ENCODE measurements around the gene AHNAK2.

The AHNAK2 gene

GRCh38 chr14:104939666-104940410 lies 38.3 kb downstream of the AHNAK2 start:
- DNase-seq (ENCODE audit: low read depth): no peak

DNA sequence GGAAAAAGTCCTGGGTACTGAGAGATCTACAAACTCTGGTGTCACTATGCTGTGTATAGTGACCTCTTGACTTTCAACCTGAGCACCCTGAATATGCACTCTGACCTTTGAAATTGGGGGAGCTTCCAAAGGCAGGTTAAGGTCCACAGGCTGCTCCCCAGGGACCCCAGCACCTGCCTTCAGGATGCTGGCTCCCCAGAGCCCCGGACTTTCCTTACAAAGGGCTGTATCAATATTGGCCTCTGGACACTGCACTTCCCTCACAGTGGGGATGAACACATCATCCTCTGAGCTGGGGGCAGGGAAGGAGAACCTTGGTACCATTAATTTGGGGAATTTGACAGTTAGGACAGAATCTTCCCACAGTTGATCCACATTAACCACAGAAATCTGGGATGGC lies 39.2 kb downstream of the AHNAK2 start:
- no peak for DNase-seq (ENCODE audit: low read depth)

GRCh38 chr14:104938436-104938835 lies 39.7 kb downstream of the AHNAK2 start:
- DNase-seq (ENCODE audit: low read depth): no peak

DNA sequence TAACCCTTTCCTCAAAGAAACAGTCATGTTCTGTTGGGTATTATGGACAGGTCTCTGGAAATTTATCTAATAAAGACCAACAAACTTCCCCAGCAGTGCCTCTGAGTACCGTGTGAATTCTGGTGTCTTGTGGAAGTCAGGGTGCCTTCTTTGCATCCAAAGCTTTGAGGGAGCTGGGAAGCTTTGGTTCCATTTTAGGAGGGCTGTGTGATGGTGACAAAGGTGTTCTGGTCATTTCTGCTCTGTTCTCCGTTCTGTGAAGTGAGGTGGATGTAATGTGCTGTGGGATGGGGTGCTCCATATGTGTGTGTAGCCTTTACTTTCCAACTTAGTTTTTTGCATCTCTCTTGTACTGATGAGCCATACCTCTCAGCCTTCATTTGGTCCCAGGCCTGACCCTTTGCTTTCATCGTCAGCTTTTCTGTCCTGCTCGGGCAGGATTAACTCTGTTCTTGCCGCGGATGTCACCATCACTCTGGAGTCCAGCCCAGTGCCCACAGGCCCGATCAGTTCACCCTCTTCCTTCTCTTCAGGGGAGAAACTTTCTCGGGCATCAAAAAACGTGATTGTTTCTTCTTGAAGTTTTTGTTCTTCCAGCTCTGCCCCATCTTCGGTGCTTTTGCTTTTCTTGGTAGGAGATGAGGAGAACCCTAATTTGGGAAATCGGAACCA lies 40.3 kb downstream of the AHNAK2 start:
- DNase-seq (ENCODE audit: low read depth): no peak

DNA sequence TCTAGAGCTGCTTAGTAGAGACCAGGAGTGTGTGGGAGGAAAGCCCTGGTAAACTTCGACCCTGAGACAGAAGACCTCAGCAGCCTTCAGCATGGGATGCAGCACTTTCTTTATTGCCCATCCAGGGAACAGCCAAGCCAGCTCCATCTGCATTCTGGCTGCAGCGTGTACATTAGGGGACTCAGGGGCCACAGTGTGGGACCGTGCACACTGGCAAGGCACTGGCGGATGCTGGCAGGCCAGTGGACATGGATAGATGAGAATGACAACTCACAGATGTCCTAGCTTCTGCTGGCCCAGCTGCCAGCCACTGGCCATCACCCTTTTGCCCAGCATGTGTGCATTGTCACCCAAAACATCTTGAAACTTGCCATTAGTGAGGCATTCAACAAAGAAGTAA lies 41.0 kb downstream of the AHNAK2 start:
- no peak for DNase-seq (ENCODE audit: low read depth)

- no peak for DNase-seq (ENCODE audit: low read depth)
Measured at GRCh38 chr14:104936361-104937155, 41.6 kb downstream of the AHNAK2 start.

DNA sequence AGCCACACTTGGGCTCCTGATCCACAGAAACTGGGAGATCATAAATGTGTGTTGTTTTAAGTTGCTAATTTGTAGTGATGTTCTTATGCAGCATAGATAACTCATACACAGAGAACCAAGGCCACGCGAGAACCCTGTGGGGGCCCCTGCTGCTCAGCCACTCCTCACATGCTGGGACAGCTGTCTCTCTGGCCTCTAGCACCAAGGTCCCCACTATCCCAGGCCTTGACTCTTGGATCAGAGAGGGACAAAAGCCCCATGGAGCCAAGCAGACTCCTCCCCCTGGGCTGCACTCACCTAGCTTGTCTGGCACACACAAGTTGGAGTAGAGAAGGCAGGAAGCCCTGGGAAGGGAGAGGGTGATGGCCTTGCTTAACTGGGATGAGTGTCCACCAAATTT lies 42.2 kb downstream of the AHNAK2 start:
- no peak for DNase-seq (ENCODE audit: low read depth)

DNA sequence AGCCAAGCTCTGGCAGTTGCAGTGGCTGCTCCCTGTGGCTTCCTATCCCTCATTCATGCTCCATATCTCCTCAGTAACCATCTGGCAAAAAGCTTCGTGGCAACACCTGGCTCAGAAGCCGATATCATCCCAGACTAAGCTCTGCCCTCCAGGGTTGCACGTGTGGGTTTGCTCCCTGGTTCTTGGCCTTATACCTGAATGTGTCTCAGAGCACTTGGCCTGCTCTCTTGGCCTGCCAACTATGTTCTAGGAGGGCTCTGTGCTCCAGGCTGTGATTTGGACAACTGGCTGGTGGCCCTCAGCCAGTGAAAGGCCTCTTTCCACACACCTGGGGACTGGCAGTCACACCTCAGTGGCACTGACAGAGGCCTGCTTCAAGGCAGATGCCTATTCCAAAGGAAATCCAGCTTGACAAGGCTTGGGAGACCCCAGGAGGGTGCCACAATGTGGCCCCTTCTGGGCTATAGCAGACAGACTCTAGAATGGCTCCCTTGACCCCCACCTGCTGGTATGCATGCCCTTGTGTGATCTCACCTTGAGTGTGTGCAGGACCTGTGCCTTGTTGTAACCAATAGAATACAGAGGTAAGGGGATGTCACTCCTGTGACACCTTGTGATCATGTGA lies 43.0 kb downstream of the AHNAK2 start:
- no peak for DNase-seq (ENCODE audit: low read depth)

DNA sequence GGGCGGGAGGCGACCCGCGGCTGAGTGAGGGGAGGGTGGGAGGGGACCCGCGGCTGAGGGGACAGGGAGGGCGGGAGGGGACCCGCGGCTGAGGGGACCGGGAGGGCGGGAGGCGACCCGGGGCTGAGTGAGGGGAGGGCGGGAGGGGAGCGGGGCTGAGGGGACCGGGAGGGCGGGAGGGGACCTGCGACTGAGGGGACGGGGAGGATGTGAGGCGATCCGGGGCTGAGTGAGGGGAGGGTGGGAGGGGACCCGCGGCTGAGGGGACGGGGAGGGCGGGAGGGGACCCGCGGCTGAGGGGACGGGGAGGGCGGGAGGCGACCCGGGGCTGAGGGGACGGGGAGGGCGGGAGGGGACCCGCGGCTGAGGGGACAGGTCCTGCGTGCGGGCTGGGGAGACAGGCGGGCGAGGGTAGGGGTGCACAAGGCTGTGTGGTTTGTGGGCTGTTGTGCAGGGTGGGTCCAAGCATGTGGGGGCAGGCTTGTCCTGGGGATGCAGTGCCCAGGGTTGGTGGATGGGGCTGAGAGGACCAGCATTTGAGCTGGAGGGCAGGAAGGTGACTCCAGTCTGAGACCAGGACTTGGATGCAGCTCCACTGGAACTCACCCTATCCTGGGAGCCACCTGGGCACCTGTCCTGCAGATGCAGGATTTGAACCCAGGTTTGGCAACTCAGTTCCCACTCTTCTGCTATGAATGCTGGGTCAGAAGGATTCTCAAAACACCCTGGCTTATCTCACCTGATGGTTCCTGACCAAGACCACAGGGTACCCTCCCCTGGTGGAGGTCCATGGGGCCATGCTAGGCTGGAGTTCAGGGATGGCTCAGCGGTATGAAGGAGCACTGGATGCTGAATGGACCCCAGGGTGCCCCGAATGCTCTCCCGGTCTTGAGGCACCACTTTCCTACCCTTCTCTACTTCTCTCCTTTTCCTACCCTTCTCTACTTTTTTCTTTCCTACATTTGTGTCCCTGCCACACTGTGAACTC lies 44.1 kb downstream of the AHNAK2 start:
- no peak for DNase-seq (ENCODE audit: low read depth)

GRCh38 chr14:104932676-104933631 lies 45.2 kb downstream of the AHNAK2 start:
- DNase-seq (ENCODE audit: low read depth): peak; percentile 57

- DNase-seq (ENCODE audit: low read depth): no peak
Measured at GRCh38 chr14:104931771-104932675, 46.2 kb downstream of the AHNAK2 start.

GRCh38 chr14:104931304-104931770 lies 46.8 kb downstream of the AHNAK2 start:
- no peak for DNase-seq (ENCODE audit: low read depth)

- DNase-seq (ENCODE audit: low read depth): no peak
Measured at GRCh38 chr14:104930526-104931303, 47.5 kb downstream of the AHNAK2 start.

GRCh38 chr14:104929268-104930230 lies 48.6 kb downstream of the AHNAK2 start:
- DNase-seq (ENCODE audit: low read depth): no peak

DNA sequence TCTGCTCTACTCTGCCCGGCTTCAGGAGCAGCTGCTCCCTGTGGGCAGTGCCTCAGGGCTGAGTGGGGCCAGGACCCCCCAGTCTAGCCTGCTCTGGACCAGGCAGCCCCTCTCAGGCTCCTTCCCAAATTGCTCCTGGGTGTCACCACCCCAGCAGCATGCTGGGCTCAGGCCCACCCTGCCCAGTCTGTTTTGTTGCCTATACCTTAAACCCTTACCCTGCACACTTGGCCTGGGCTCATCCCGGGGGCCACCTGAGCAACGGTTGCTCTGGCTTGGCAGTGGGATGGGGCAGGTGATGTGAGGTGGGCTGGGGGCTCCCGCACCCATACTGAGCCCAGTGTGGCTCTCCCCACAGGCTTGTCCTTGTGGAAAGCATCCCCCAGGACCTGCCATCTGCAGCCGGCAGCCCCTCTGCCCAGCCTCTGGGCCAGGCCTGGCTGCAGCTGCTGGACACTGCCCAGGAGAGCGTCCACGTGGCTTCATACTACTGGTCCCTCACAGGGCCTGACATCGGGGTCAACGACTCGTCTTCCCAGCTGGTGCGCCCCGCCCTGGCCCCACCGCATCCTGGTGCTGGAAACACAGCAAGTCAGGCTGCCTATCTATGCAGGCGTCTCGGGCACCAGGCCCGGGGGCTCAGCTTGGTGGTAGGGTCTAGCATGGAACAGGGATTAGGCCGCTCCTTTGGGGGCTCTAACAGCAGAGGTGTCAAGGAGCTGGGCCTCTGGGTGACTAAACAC lies 49.6 kb downstream of the AHNAK2 start:
- no peak for DNase-seq (ENCODE audit: low read depth)

DNA sequence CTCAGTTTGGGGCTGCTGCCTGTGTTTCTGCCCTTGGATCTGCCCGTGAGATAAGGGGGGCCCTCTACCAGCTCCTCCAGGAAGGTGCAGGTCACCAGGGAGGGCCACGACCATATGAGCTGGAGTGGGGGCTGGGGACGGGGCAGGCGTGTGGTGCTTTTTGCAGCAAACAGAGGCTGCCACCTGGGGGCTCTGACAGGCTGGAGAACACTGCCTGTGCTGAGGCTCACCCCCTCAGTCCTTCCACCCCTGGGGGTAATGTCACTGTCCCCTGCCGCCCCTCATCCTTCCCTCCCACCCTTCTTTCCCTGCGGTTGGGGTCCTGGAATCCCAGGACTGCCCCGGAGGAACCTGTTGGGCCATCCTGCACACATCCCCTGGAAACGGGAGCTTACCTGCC lies 50.3 kb downstream of the AHNAK2 start:
- DNase-seq (ENCODE audit: low read depth): no peak
